ENCODE measurements around the gene FGGY.
"Not testable (repeated sequence)": the region's sequence is repeated elsewhere in the genome, so short reads cannot be mapped to it uniquely, and the experiment has no call there.

The FGGY gene

DNA sequence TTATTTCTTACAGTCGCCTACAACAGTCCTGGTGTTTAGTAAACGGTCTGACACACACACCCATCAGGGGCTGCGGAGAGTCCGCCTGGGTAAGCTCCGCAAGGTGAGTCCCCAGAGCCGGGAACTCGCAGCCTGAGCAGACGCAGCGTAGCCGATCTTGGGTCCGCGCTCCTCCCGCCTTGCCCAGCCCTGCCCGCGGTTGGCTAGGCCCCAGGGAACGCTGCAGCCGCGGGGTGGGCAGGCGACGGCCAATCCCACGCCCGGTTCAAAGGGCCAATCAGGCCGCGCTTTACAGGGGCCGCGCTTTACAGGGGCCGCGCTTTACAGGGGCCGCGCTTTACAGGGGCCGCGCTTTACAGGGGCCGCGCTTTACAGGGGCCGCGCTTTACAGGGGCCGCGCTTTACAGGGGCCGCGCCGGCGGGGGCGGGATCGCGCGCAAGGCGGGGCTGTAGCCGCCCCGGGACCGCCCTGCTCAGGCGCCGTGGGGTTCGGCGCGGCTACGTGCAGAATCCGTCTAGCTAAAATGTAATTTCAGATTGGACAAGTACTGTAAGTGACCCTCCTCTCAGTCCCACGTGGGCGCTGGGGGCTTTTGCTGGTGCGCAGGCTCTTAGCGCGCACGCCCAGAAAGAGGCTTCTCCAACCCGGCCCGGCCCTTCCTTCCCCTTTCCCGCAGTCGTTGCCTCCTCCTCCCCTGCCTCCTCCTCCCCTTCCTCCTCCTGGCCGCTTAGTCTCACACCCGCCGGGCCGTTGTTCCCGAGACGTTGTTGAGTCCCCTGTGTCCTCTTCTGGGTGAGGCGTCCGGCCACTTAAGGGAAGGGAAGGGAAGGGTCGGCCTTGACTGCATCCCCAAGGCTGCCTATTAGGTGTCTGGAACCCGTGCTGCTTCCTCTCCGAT lies at the start of gene FGGY:
TSS of gene FGGY (plus strand) at position 737 of the 899 bp plus-strand sequence. CDS start 24,456 bp downstream, outside the sequence.
- peak; percentile 90 for TF ChIP-seq POLR2A (IDR thresholded peaks at IDR 0.05; ENCODE audit: low read depth, low read length)

GRCh38 chr1:59248758-59249157 lies 48.1 kb upstream of the FGGY start:
- TF ChIP-seq POLR2A (IDR thresholded peaks at IDR 0.05; ENCODE audit: low read depth, low read length) = no peak
- FAIRE-seq (no peak), DNase-seq (ENCODE audit: insufficient read length, low spot score) (no peak)

More for the DNA sequence above, at the start of gene FGGY:
- FAIRE-seq (peak; percentile 80), DNase-seq (ENCODE audit: insufficient read length, low spot score) (peak; percentile 90)

- TF ChIP-seq POLR2A (IDR thresholded peaks at IDR 0.05; ENCODE audit: low read depth, low read length) = no peak
- FAIRE-seq (no peak), DNase-seq (ENCODE audit: insufficient read length, low spot score) (no peak)
These were observed 47.3 kb upstream of the FGGY start for GRCh38 chr1:59249396-59250137.

DNA sequence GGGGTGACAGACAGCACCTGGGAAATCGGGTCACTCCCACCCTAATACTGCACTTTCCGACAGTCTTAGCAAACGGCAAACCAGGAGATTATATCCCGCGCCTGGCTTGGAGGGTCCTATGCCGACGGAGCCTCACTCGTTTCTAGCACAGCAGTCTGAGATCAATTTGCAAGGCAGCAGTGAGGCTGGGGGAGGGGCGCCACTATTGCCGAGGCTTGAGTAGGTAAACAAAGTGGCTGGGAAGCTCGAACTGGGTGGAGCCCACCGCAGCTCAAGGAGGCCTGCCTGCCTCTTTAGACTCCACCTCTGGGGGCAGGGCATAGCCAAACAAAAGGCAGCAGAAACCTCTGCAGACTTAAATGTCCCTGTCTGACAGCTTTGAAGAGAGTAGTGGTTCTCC lies 45.8 kb upstream of the FGGY start:
- not testable (repeated sequence) for DNase-seq (ENCODE audit: insufficient read length, low spot score); FAIRE-seq

DNA sequence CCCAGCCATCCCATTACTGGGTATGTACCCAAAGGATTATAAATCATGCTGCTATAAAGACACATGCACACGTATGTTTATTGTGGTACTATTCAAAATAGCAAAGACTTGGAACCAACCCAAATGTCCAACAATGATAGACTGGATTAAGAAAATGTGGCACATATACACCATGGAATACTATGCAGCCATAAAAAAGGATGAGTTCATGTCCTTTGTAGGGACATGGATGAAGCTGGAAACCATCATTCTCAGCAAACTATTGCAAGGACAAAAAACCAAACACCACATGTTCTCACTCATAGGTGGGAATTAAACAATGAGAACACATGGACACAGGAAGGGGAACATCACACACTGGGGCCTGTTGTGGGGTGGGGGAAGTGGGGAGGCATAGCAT lies 40.5 kb upstream of the FGGY start:
- FAIRE-seq = not testable (repeated sequence)

GRCh38 chr1:59258412-59259032 lies 38.4 kb upstream of the FGGY start:
- no peak for FAIRE-seq
- no peak for TF ChIP-seq POLR2A (IDR thresholded peaks at IDR 0.05; ENCODE audit: low read depth, low read length)
- no peak for DNase-seq (ENCODE audit: insufficient read length, low spot score)

More for the DNA sequence above, 40.5 kb upstream of the FGGY start:
- not testable (repeated sequence) for DNase-seq (ENCODE audit: insufficient read length, low spot score)

DNA sequence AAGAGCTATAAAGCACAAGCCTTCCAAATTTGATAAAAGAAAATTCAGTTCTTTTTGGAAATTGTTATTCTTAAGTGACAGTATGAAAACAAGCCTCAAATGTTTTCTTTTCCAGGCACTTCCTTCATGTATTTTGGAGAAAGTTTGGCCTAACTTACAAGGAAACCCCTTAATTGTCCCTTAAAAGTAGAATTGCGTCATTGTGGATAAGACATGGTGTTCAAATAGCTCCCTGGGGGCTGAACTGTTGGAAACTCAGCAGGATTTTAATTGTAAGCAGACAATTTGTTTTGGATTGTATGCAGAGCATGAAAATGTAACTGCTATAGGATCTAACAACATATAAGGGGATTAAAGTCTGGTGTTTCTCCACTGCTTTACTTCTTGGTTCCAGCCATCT lies 35.4 kb upstream of the FGGY start:
- no peak for TF ChIP-seq POLR2A (IDR thresholded peaks at IDR 0.05; ENCODE audit: low read depth, low read length)
- no peak for FAIRE-seq
- DNase-seq (ENCODE audit: insufficient read length, low spot score) = no peak

DNA sequence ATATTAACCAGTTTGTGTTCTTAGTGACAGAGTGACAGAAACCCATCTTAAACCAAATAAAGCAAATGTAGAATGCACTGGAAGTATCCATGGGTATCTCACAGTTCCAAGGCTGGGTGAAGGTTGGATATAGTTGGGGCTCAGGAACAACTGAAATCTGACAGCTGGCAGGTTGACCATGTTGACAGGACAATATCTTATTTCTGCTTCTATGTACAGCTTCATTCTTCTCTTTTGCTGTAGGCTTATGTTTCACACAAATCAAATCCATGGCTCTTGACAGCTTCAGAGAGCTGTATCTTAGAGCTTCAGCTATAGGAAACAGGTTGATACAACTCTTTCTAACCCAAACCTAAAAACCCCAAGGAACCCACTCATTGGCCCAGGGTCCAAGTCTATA lies 34.3 kb upstream of the FGGY start:
- FAIRE-seq = no peak
- no peak for TF ChIP-seq POLR2A (IDR thresholded peaks at IDR 0.05; ENCODE audit: low read depth, low read length)

GRCh38 chr1:59263111-59263510 lies 33.8 kb upstream of the FGGY start:
- DNase-seq (ENCODE audit: insufficient read length, low spot score) (no peak), FAIRE-seq (no peak)
- no peak for TF ChIP-seq POLR2A (IDR thresholded peaks at IDR 0.05; ENCODE audit: low read depth, low read length)

More for the DNA sequence above, 34.3 kb upstream of the FGGY start:
- no peak for DNase-seq (ENCODE audit: insufficient read length, low spot score)

GRCh38 chr1:59265622-59266021 lies 31.3 kb upstream of the FGGY start:
- no peak for FAIRE-seq
- TF ChIP-seq POLR2A (IDR thresholded peaks at IDR 0.05; ENCODE audit: low read depth, low read length) = no peak
- no peak for DNase-seq (ENCODE audit: insufficient read length, low spot score)

- no peak for TF ChIP-seq POLR2A (IDR thresholded peaks at IDR 0.05; ENCODE audit: low read depth, low read length)
- FAIRE-seq (no peak), DNase-seq (ENCODE audit: insufficient read length, low spot score) (no peak)
These were observed 30.5 kb upstream of the FGGY start for GRCh38 chr1:59266180-59266926.

- FAIRE-seq (no peak), DNase-seq (ENCODE audit: insufficient read length, low spot score) (no peak)
- no peak for TF ChIP-seq POLR2A (IDR thresholded peaks at IDR 0.05; ENCODE audit: low read depth, low read length)
These were observed 30.0 kb upstream of the FGGY start for GRCh38 chr1:59266927-59267293.

- TF ChIP-seq POLR2A (IDR thresholded peaks at IDR 0.05; ENCODE audit: low read depth, low read length) = no peak
- DNase-seq (ENCODE audit: insufficient read length, low spot score) = no peak
- no peak for FAIRE-seq
These were observed 28.5 kb upstream of the FGGY start for GRCh38 chr1:59268406-59268805.
